ENCODE measurements around the gene FNDC11.

Gene FNDC11

DNA sequence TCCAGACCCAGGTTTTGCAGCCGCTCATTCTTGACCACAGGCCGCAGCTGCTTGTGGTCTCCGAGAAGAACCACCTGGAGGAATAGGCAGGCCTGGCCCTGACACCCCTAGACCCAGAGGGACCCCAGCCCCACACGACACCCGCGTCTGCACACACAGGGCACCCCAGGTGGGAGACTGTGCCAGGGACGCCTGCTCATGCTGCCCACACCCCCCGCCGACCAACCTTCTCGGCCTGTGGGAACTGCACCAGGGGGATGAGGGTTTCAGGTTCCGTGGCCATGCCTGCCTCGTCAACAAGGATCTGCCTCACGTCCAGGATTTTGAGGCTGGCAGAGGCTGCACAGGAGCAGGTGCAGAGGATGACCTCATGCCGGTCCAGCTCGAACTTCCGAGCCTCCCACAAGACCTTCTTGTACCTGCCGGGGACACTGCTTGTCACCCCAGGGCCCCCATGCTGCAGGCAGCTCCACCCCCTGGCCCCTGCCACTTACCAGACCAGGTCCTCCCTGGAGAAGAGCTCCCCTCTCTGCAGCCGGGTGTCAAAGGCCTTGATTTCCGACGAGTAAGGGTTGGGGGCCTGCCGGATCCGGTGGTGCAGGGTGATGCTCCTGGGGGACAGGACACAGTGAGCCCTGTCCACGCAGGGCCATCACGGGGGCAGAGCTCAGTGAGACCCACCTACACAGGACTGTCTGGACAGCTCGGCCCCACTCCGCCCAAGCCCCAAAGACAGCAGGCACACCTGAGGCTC is 7.1 kb downstream of the FNDC11 start:
- Histone ChIP-seq H3K9ac (ENCODE audit: low read depth, low read length) (no peak overlapping the region), H3K9me3 (ENCODE audit: control insufficient read depth, insufficient read depth, low read length) (no peaks in the 10 kb centered on the region), H3K36me3 (ENCODE audit: insufficient read depth, low read length) (no peaks in the 10 kb centered on the region), H3K4me1 (ENCODE audit: insufficient read depth, low read length) (no peaks in the 10 kb centered on the region)

DNA sequence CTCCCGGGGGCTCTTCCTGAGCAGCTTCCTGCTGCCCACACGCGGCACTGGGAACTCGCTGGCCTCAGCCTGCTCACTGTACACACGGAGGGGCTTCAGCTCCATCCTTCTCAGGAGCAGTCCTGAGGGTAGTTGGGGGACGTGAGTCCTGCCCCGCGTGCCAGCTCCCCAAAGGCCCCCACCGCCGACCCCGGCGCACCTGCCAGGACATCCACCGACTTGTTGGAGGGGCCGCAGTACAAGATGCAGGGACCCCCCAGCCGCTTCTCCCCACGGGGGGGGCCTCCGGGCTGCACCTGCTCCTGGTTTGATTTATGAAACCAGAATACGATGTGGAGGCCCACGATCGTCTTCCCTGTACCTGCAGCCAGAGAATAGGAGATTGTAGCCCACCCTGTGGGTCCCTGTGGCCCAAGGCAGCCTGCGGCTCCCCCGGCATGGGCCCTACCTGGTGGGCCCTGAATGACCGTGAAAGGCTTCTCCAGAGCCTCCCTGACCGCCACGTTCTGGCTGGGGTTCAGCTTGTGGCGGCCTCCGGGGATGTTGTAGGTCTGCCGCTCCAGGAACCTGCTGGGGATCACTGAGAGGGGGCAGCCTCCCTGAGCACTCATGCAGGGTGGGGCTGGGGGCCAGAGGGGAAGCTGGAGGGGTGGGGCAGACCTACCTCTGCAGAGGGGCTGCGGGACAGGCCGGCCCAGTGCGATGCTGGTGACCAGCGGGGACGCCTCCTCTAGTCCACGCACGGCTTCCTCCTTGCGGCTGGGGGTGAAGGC is 7.9 kb downstream of the FNDC11 start:
- no peaks in the 10 kb centered on the region for H3K36me3 ChIP-seq (ENCODE audit: insufficient read depth, low read length)
- H3K9me3 ChIP-seq (ENCODE audit: control insufficient read depth, insufficient read depth, low read length) = no peaks in the 10 kb centered on the region
- no peak overlapping the region for H3K9ac ChIP-seq (ENCODE audit: low read depth, low read length)
- no peaks in the 10 kb centered on the region for H3K4me1 ChIP-seq (ENCODE audit: insufficient read depth, low read length)

DNA sequence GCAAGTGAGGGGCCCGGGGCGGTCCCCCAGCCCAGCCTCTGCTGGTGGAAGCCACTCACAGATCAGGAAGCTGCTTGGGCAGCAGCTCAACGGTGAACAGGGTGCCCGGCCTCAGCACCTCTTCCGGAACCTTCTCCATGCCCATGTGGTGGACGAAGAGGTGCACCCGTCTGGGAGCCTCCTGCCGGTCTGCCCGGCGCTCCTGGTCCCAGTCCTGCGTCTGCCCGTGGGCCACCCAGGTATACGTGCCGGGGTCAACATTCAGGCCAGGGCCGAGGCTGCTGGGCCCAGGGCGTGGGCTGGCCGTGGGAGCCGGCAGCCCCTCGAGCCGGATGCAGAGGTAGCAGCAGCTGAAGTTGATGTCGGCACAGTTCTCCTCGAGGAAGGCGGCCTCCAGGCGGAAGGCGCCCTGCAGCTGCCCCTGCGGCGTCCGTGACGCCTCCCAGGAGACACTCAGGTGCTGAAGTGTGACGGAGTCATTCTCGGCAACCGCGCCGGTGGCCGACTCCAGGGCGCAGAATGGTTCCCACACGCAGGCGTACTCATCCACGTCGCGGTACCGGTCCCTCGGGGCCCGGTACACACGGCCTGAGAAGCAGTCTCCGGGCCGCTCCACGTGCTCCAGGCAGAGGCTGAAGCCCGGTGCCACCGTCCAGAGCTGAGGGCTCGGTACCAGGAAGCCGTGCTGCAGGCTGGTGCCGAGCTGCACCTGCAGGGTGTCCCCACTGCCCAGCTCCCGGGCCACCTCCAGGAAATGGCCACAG is 8.7 kb downstream of the FNDC11 start:
- Histone ChIP-seq H3K36me3 (ENCODE audit: insufficient read depth, low read length) (no peaks in the 10 kb centered on the region), H3K9me3 (ENCODE audit: control insufficient read depth, insufficient read depth, low read length) (no peaks in the 10 kb centered on the region), H3K9ac (ENCODE audit: low read depth, low read length) (no peak overlapping the region), H3K4me1 (ENCODE audit: insufficient read depth, low read length) (no peaks in the 10 kb centered on the region)

DNA sequence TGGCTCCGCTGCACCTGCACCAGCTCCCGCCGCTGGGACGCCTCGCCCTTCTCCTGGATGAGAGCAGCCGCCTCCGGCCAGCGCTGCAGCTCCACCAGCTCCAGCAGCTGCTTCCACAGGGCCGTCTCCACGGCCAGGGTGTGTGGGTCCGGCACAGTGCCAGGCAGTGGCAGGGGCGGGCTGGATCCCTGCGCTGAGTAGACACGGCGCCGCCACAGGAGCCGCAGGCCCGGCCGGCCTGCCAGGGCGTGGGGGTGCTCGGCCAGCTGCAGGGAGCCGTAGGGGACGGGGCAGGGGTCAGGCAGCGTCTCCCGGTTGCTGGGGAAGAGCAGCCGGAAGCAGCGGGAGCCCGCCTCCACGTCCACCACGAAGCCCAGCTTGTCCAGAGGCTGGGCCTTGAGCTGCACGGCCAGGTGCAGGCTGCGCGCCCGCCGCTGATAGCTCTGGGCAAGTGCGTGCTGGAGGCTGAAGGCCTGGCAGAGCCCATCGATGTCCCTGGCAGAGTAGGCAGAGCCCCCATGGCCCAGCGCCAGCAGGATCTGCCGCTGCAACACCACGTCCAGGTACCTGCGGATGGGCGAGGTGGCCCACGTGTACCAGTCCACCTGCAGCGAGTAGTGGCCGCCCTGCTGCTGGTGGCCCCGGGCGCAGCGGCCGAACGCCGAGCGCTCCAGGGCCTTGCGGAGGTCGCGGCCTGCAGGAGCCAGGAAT is 9.4 kb downstream of the FNDC11 start:
- Histone ChIP-seq H3K36me3 (ENCODE audit: insufficient read depth, low read length) (no peaks in the 10 kb centered on the region), H3K4me1 (ENCODE audit: insufficient read depth, low read length) (no peaks in the 10 kb centered on the region), H3K9me3 (ENCODE audit: control insufficient read depth, insufficient read depth, low read length) (no peaks in the 10 kb centered on the region), H3K9ac (ENCODE audit: low read depth, low read length) (no peak overlapping the region)

DNA sequence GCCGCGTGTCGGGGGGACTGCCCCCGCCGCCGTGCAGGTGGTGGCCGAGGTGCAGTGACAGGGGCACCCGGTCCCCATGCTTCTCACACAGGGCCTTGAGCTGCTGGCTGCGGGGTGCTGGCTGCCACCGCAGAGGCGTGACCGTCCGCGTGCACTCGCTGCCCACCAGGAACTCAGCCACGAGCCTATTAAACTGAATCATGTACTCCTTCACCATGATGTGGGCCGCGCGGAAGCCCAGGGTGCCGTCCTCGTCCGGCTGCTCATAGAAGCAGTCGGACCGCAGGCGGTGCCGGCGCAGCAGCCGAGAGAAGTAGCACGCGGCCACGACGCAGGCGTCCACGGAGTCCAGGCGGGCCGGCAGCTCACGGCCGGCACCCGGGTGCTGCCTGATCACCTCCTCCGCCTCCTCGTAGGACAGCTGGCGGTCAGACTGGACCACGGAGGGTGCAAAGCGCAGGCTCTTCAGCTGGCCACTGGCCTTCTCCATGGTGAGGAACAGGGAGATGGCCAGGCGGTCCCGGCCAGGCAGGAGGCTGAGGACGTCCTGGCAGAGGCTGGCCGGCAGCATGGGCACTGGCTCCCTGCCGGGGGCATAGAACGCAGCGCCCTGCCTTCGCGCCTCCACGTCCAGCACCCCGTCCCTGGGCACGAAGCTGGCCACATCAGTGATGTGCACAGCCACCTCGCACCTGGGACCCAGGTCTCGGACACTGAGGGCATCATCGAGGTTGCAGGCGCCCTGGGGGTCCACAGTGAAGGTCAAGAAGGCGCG is 10.3 kb downstream of the FNDC11 start:
- H3K9me3 ChIP-seq (ENCODE audit: control insufficient read depth, insufficient read depth, low read length) = no peaks in the 10 kb centered on the region
- H3K4me1 ChIP-seq (ENCODE audit: insufficient read depth, low read length) = no peaks in the 10 kb centered on the region
- H3K36me3 ChIP-seq (ENCODE audit: insufficient read depth, low read length) = no peaks in the 10 kb centered on the region
- H3K9ac ChIP-seq (ENCODE audit: low read depth, low read length) = no peak overlapping the region

DNA sequence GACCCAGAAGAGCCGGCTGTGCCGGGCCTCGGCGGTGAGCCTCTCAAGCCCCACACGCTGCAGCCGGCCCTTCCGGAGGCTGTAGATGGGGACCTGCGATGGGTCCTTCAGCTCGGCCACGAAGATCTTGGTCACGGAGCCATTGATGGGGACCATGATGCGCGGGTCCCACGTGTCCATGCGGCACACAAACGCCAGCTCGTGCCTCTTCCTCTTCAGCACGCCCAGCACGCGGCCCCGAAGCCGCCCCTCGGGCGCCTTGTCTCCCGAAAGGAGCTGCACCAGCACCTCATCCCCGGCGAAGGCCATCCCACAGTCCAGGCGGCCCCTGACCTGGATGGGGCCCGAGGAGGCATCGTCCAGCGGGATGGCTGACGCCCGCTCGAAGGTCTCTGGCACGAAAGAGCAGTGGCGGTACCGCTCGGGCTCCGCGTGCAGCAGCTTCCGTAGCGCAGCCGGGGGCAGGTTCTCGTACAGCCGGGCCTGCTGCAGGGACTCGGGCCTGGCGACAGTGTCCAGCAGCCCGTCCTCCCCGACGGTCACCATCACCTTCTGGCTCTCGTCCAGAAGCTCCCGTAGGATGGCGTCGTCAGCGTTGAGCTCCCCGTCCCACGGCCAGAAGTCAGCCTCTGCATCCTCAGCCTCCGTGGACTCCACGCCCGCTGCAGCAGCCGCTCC is 11.2 kb downstream of the FNDC11 start:
- H3K36me3 ChIP-seq (ENCODE audit: insufficient read depth, low read length) = no peaks in the 10 kb centered on the region

DNA sequence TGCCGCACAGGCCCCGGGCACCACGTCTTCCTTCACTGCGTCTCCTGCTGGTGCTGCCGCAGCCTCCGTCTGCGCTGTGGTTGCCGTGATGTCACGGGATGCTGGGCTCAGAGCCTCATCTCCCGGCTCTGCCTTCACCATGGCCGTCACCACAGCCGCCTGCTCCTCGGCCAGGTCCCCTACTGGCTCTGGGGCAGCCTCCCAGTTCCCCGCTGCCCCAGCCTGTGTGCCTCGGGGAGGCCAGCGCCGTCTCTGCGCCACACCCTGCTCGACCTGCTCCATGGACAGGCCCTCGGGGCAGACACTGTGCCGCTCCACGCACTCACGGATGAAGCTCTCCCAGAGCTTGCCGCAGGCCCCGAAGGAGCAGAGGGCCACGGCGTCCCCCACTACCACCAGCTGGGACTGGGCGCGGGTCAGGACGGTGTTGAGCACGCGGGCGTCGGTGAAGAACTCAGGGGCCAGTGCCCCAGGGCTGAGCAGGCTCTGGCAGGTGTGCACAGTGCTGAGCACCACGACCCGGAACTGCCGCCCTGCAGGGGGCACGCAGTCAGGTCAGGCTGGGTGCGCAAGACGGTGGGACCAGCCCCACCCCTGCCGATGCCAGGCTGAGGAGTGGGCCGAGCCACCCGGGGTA is 11.9 kb downstream of the FNDC11 start:
- Histone ChIP-seq H3K9me3 (ENCODE audit: control insufficient read depth, insufficient read depth, low read length) (no peaks in the 10 kb centered on the region), H3K4me1 (ENCODE audit: insufficient read depth, low read length) (no peaks in the 10 kb centered on the region), H3K9ac (ENCODE audit: low read depth, low read length) (no peak overlapping the region), H3K36me3 (ENCODE audit: insufficient read depth, low read length) (no peaks in the 10 kb centered on the region)

More for the DNA sequence above, 11.2 kb downstream of the FNDC11 start:
- Histone ChIP-seq H3K9me3 (ENCODE audit: control insufficient read depth, insufficient read depth, low read length) (no peaks in the 10 kb centered on the region), H3K9ac (ENCODE audit: low read depth, low read length) (no peak overlapping the region), H3K4me1 (ENCODE audit: insufficient read depth, low read length) (no peaks in the 10 kb centered on the region)

DNA sequence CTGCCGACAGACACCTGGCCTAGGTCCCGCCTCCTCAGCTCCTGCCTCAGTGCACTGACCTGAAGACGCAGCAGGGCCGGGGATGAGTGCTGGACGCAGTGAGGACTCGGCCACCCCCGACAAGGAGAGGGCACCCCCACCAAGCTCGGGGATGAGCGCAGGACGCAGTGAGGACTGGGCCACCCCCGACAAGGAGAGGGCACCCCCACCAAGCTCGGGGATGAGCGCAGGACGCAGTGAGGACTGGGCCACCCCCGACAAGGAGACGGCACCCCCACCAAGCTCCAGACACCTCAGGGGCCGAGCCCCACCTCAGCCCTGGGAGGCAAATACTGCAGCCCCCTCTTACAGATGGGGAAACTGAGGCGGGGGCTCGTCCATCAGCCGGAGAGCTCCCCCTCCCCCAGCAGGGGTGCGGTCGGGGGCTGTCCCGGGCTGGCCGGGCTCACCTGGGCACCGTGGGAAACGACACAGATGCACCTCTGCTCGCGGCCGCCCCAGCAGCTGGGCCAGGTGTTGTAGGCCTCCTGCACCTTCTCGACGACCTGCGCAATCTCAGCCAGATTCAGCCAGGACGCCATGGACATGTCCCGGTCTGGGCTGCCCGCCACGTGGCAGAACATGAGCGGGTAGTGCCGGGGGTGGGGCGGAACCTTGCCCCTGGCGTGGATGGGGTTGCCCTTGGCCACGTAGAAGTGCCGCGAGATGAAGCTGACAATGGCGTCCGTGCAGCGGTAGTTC is 12.6 kb downstream of the FNDC11 start:
- Histone ChIP-seq H3K4me1 (ENCODE audit: insufficient read depth, low read length) (no peaks in the 10 kb centered on the region), H3K9me3 (ENCODE audit: control insufficient read depth, insufficient read depth, low read length) (no peaks in the 10 kb centered on the region), H3K9ac (ENCODE audit: low read depth, low read length) (no peak overlapping the region), H3K36me3 (ENCODE audit: insufficient read depth, low read length) (no peaks in the 10 kb centered on the region)

DNA sequence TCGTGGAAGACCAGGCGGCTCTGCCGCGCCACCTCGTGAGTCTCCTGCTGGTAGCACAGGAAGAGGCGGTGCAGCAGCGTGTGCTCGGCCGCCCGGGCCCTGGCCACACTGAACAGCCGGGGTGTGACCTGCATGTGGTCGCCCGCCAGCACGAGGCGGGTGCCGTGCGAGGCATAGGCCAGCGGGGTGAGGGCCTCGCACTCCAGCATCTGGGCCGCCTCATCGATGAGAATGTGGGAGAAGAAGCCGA is 13.1 kb downstream of the FNDC11 start:
- Histone ChIP-seq H3K4me1 (ENCODE audit: insufficient read depth, low read length) (no peaks in the 10 kb centered on the region), H3K36me3 (ENCODE audit: insufficient read depth, low read length) (no peaks in the 10 kb centered on the region), H3K9ac (ENCODE audit: low read depth, low read length) (no peak overlapping the region), H3K9me3 (ENCODE audit: control insufficient read depth, insufficient read depth, low read length) (no peaks in the 10 kb centered on the region)

DNA sequence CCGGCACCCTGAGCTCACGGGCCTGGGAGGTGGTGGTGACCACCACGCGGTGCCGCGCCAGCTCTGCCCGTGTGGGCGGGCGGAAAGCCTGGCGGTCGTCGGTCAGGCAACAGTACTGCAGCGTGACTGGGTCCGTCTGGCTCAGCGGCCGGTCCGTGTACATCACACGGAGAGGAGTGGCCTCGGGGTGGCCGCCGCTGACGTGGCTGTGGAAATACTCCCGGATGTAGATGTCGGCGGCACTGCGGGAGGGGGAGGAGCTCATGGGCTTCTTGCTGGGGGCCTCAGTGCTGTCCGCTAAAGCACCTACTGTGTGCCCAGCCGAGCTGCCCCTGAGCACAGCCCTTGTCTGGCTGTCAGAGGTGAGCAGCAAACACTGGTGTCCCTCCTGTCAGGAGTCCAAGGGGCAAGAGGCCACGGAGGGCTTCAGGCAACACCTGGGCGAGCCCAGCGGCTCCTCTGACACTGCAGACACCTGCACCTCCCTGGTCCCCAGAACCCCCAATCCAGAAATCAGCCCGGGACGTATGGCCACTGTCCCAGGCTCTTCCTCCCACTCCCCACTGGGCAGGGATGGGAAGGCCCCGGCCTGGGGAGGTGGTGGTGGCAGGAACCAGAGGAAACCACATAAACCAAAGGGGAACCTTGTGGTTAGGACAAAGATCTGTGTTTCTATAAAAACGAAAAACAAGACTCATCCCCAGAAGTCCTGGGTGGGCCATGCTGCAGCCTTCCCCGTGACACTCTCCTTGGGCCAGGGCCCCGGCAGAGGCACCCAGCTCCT is 13.6 kb downstream of the FNDC11 start:
- H3K9me3 ChIP-seq (ENCODE audit: control insufficient read depth, insufficient read depth, low read length) = no peaks in the 10 kb centered on the region
- H3K4me1 ChIP-seq (ENCODE audit: insufficient read depth, low read length) = no peaks in the 10 kb centered on the region
- H3K36me3 ChIP-seq (ENCODE audit: insufficient read depth, low read length) = no peaks in the 10 kb centered on the region
- no peak overlapping the region for H3K9ac ChIP-seq (ENCODE audit: low read depth, low read length)

DNA sequence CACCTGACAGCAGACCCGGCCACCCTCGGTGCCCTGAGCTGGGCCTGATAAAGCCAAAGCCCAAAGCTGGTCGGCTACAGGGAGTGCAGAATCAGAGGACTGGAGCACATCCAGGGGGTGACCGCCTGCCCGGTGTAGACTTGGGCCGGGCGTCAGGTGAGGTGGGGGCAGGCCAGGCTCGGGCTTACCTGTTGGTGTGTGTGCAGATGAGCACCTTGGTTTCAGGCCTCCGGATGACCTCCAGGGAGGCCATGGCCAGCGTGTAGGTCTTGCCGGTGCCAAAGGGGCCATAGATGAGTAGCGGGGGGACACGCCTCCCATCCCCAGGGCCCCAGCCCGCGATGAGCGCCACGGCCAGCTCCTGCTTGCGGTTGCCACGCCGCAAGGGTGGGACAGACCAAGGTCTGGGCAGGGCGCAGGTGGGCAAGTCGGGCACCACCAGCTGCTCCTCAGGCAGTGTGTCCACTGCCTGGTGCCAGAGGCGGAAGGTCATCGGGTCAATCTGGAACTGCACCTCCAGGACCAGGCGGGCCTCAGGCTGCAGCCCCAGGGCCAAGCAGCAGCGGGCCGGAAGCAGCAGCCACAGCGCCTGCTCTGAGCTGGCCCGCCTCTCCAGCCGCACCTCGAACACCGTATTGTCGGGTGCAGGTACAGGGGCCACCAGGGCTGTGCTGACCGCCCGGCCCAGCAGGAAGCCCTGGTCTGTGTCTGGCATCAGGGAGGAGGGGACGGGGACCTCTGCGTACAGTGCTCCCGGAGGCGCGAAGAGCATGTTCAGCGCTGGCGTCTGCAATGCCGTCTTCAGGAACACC is 14.4 kb downstream of the FNDC11 start:
- Histone ChIP-seq H3K36me3 (ENCODE audit: insufficient read depth, low read length) (no peaks in the 10 kb centered on the region), H3K9ac (ENCODE audit: low read depth, low read length) (no peak overlapping the region), H3K9me3 (ENCODE audit: control insufficient read depth, insufficient read depth, low read length) (no peaks in the 10 kb centered on the region), H3K4me1 (ENCODE audit: insufficient read depth, low read length) (no peaks in the 10 kb centered on the region)
